NCI-H345 (cell line): ENCODE data around the gene STAT5B.
"Not testable (repeated sequence)": the region's sequence is repeated elsewhere in the genome, so short reads cannot be mapped to it uniquely, and the experiment has no call there.

Experiments used
- DNase-seq: peaks from one replicate; lab custom pipeline; 2025; lab: John Stamatoyannopoulos, UW

STAT5B gene

GRCh38 chr17:42193969-42194899, 82.0 kb downstream of the STAT5B start, which contains the start of gene GHDC:
Gene GHDC, minus strand, starts transcription at chr17:42194494. Its CDS starts 913 bp downstream, at chr17:42193581.
- DNase-seq: peak; percentile 87

- no peak for DNase-seq
Observed at GRCh38 chr17:42193216-42193968, 82.8 kb downstream of the STAT5B start.

- no peak for DNase-seq
Observed at GRCh38 chr17:42192189-42193126, 83.7 kb downstream of the STAT5B start.

GRCh38 chr17:42191275-42191608, 84.9 kb downstream of the STAT5B start:
- no peak for DNase-seq

GRCh38 chr17:42190491-42191274, 85.5 kb downstream of the STAT5B start:
- DNase-seq: no peak

- no peak for DNase-seq
Observed at GRCh38 chr17:42189651-42189965, 86.6 kb downstream of the STAT5B start.

- no peak for DNase-seq
Observed at GRCh38 chr17:42188749-42189650, 87.2 kb downstream of the STAT5B start.

GRCh38 chr17:42187833-42188232, 88.4 kb downstream of the STAT5B start:
- no peak for DNase-seq

- DNase-seq: not testable (repeated sequence)
Observed at GRCh38 chr17:42186191-42186590, 90.0 kb downstream of the STAT5B start.

GRCh38 chr17:42185621-42185930, 90.6 kb downstream of the STAT5B start:
- DNase-seq: no peak

- peak; percentile 49 for DNase-seq
Observed at GRCh38 chr17:42184713-42185620, 91.2 kb downstream of the STAT5B start, which contains the start of gene HCRT. Gene HCRT, minus strand, starts transcription at chr17:42185452. Its CDS starts 87 bp downstream, at chr17:42185365.

- DNase-seq: peak; percentile 76
Observed at GRCh38 chr17:42183741-42184711, 92.2 kb downstream of the STAT5B start.

GRCh38 chr17:42182927-42183734, 93.1 kb downstream of the STAT5B start:
- DNase-seq: no peak

GRCh38 chr17:42181851-42182207, 94.4 kb downstream of the STAT5B start:
- DNase-seq: no peak

- DNase-seq: peak; percentile 64
Observed at GRCh38 chr17:42180922-42181850, 95.0 kb downstream of the STAT5B start, which contains the start of gene KCNH4. Gene KCNH4, minus strand, starts transcription at chr17:42181142. Its CDS starts 197 bp downstream, at chr17:42180945.

- no peak for DNase-seq
Observed at GRCh38 chr17:42180411-42180921, 95.7 kb downstream of the STAT5B start.
